K562 (cell line): Measurements from ENCODE around the gene LBHD1. TPM values are rescaled to one million over a fixed set of nuclear protein-coding genes. Genes with fewer than 3 reads are reported as not detected.

ENCODE experiments used
- ASH1L ChIP-seq: fragments of 450-650 bp; IDR thresholded peaks from 2 replicates; pipeline ENCODE4 v1.6.1; 2018; ENCODE audit warnings: borderline replicate concordance, mild to moderate bottlenecking, low read depth; ENCODE audit not compliant: partially characterized antibody
- BHLHE40 ChIP-seq: IDR thresholded peaks from 2 replicates; pipeline ENCODE4 v1.6.1; 2011; ENCODE audit warnings: low read length, improper control_type of control experiment
- CHD1 ChIP-seq: fragments of 200-600 bp; sonication (generic); IDR thresholded peaks from one replicate; pipeline ENCODE4 v1.6.1; 2012; ENCODE audit warnings: mild to moderate bottlenecking, moderate library complexity, low read length, inconsistent platforms
- DACH1 ChIP-seq: fragments of 450-650 bp; IDR thresholded peaks from 2 replicates; pipeline ENCODE4 v1.6.1; 2018; ENCODE audit not compliant: partially characterized antibody
- ERF ChIP-seq: fragments of 450-650 bp; formaldehyde crosslinking; IDR thresholded peaks from 2 replicates; pipeline ENCODE4 v1.4.0; 2020; ENCODE audit warnings: mild to moderate bottlenecking, mixed read lengths
- ETV1 ChIP-seq: fragments of 450-650 bp; conservative IDR thresholded peaks from 2 replicates; pipeline ENCODE4 v1.6.1; 2016; ENCODE audit warnings: missing genetic modification characterization, control low read depth, low read depth, missing compliant biosample characterization
- NBN ChIP-seq: fragments of 450-650 bp; IDR thresholded peaks from 2 replicates; pipeline ENCODE4 v1.6.1; 2016; ENCODE audit warnings: low read depth, mild to moderate bottlenecking
- NCOA2 ChIP-seq, 2 experiments: fragments of 450-650 bp; IDR thresholded peaks; 2 replicates each; pipeline ENCODE4 v1.6.1; 2018; ENCODE audit warnings: mild to moderate bottlenecking in 2 of 2, moderate library complexity in 1 of 2; ENCODE audit not compliant: partially characterized antibody in 2 of 2
- STAG1 ChIP-seq: sonication (generic); formaldehyde crosslinking; IDR thresholded peaks from 2 replicates; pipeline ENCODE4 v1.5.0; 2020; ENCODE audit warnings: missing genetic modification reagents, borderline replicate concordance
- polyA plus RNA-seq, 8 experiments: library from polyadenylated mRNA; depleted of rRNA in 4 of 8; stranded (reverse) in 5 of 8; unstranded in 3 of 8; fragments of >200 nt; fragmentation: Nextera tagmentation in 2 of 8; fragmentation: Illumina TruSeq in 1 of 8; extraction: Ambion mirVana in 2 of 8; extraction: Trizol in 1 of 8; gene quantifications; 2 replicates each; pipeline versions ENCODE4 v1.2.1 to v1.2.3, GENCODE V29; 2011 to 2014; ENCODE audit warnings: inconsistent platforms in 1 of 8, missing spikeins in 1 of 8
- total RNA-seq, 7 experiments: library from RNA; depleted of rRNA in 6 of 7; stranded (reverse); fragments of >200 nt in 6 of 7; fragmentation: Illumina TruSeq in 2 of 7; extraction: Trizol in 2 of 7; gene quantifications; 2 replicates each; pipeline versions ENCODE4 v1.2.1 to v1.2.3, GENCODE V29; 2011 to 2021; ENCODE audit warnings: low replicate concordance in 1 of 7
- TF ChIP-seq, protein P1 (sequence below): fragments of 200-800 bp; sonication (Bioruptor generic); IDR thresholded peaks from 2 replicates; pipeline ENCODE4 v1.6.1; 2017; ENCODE audit warnings: missing genetic modification characterization, missing compliant biosample characterization

Gene LBHD1
- total and polyA plus RNA-seq, 9 of the 15 experiments (the other 6 are each of a cell fraction or from before 2014, with no cell fraction given), result 2.6 to 28.0 (median 12.5) TPM

DNA sequence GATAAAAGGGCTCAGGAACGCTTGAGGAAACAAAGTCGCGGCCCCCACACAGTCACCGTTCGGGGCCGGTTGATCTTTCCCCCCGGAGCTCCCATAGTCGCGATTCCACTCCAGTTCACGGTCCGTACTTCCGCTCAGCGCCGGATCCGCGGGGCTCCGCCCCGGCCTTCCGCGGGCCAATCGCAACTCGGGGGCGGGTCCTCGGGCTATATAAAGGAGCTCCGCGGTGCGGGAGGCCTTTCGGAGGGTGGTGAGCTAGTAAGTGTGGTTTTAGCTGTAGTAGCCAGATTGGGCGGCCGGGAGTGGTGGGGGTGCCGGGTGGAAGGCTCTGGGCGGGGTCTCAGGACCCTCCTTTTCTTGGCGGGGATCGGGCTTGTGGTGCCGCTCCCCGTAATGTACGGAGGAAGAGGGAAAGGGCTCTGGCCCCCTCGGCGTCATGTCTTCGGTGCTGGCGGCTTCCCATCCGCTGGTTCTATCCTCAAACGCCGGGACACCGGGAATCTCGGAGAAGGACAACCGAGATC lies 6.9 kb downstream of the LBHD1 start, which contains the start of the genes C11orf98 and CSKMT (continued):
- TF ChIP-seq DACH1 (no peak), ERF (CRISPR knock-in tag) (peak; percentile 69; the same call in 1 of the 2 replicates), BHLHE40 (no peak; the same call in 1 of the 2 replicates), CHD1 (no peak), NCOA2 (IDR thresholded peaks at IDR 0.05; ENCODE audit: partially characterized antibody in 2 of 2) (no peak), ETV1 (peak; percentile 86), STAG1 (CRISPR knock-in tag) (no peak), NBN (peak; percentile 62; the same call in 1 of the 2 replicates), ASH1L (no peak)
- TF ChIP-seq, protein P1, sequence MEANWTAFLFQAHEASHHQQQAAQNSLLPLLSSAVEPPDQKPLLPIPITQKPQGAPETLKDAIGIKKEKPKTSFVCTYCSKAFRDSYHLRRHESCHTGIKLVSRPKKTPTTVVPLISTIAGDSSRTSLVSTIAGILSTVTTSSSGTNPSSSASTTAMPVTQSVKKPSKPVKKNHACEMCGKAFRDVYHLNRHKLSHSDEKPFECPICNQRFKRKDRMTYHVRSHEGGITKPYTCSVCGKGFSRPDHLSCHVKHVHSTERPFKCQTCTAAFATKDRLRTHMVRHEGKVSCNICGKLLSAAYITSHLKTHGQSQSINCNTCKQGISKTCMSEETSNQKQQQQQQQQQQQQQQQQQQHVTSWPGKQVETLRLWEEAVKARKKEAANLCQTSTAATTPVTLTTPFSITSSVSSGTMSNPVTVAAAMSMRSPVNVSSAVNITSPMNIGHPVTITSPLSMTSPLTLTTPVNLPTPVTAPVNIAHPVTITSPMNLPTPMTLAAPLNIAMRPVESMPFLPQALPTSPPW (CRISPR knock-in tag), result peak; percentile 88
